BLaER1 treated with 17β-estradiol and CSF1 and Interleukin-3, amounts not matched to agents 10 nM and 100 nM (cell line): Measurements from ENCODE around the gene SIRT2.

Experiments used
- H3K27ac ChIP-seq, 11 experiments: shearing (Covaris generic); formaldehyde crosslinking; 2 replicates each; pipeline ENCODE4 v1.8.1; 2022
- H3K27me3 ChIP-seq, 11 experiments: shearing (Covaris generic); formaldehyde crosslinking; 2 replicates each; pipeline ENCODE4 v1.8.1; 2022
- H3K36me3 ChIP-seq, 11 experiments: shearing (Covaris generic); formaldehyde crosslinking; 2 replicates each; pipeline ENCODE4 v1.8.1; 2022
- H3K4me1 ChIP-seq, 10 experiments: shearing (Covaris generic); formaldehyde crosslinking; 2 replicates each; pipeline ENCODE4 v1.8.1; 2022
- H3K4me2 ChIP-seq, 11 experiments: shearing (Covaris generic); formaldehyde crosslinking; 2 replicates each; pipeline ENCODE4 v1.8.1; 2022
- H3K4me3 ChIP-seq, 10 experiments: shearing (Covaris generic); formaldehyde crosslinking; 2 replicates each; pipeline ENCODE4 v1.8.1; 2022
- H3K9ac ChIP-seq, 11 experiments: shearing (Covaris generic); formaldehyde crosslinking; 2 replicates each; pipeline ENCODE4 v1.8.1; 2022
- H3K9me3 ChIP-seq, 11 experiments: shearing (Covaris generic); formaldehyde crosslinking; replicated peaks in 1 of 11; 2 replicates each; pipeline ENCODE4 v1.8.1; 2022
- H4K20me1 ChIP-seq, 11 experiments: shearing (Covaris generic); formaldehyde crosslinking; 2 replicates each; pipeline ENCODE4 v1.8.1; 2022
- Cebpa-rat ChIP-seq, 11 experiments: shearing (Covaris generic); IDR thresholded peaks; 2 replicates each; pipeline ENCODE4 v1.8.1; 2022

The SIRT2 gene

DNA sequence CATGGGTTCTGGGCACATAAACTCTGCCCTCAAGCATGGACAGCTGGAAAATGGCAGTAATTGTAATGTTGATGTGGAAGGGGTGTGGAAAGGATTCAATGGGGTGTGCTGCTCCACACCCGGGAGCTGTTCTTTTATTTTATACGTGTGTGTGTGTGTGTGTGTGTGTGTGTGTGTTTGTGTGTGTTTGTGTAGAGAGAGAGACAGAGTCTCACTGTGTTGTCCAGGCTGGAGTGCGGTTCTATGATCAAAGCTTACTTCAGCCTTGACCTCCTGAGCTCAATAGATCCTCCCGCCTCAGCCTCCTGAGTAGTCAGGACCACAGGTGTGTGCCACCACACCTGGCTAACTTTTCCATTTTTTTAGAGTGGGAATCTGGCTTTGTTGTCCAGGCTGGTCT, 34.1 kb upstream of the SIRT2 start:
- Histone ChIP-seq H3K36me3 (peaks cover 32 to 44% (median 38%) of the 10 kb centered on the region in 11 experiments), H3K4me2 (0 out of 22 replicates have a peak overlapping the region, but pooled peaks of 1 of the 11 experiments have one; percentile 97), H3K4me3 (no peak overlapping the region), H4K20me1 (peaks cover 0 to 41% (median 7%) of the 10 kb centered on the region in 11 experiments; a peak in 10 of 22 replicates), H3K27ac (no peak overlapping the region), H3K9me3 (peaks cover 17 to 40% (median 33%) of the 10 kb centered on the region in 11 experiments), H3K9ac (no peak overlapping the region), H3K27me3 (no peaks in the 10 kb centered on the region), H3K4me1 (peaks cover 26 to 36% (median 30%) of the 10 kb centered on the region in 10 experiments)
- TF ChIP-seq Cebpa-rat (IDR thresholded peaks at IDR 0.05) = no peak

DNA sequence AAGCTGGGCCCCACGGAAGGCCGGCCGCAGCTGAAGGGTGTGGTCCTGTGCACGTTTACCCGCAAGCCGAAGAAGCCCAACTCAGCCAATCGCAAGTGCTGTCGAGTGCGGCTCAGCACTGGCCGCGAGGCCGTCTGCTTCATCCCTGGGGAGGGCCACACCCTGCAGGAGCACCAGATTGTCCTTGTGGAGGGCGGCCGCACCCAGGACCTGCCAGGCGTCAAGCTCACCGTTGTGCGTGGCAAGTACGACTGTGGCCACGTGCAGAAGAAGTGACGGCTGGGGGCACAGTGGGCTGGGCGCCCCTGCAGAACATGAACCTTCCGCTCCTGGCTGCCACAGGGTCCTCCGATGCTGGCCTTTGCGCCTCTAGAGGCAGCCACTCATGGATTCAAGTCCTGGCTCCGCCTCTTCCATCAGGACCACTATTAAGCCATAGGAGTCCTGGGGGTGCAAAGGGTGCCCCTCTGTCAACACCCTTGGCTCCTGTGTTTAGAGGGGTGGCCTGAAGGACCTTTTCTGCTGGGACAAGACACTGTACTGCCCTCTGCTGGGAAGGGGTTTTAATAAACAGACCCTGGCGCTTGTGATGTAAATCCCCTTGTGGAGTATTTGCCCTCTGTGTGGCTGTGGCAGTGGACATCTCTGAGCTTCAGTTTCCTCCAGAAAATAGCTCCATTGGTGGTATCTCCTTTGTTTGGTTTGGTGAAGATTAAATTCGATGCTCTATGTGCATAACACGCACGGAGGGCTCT, 33.2 kb upstream of the SIRT2 start:
- no peak for TF ChIP-seq Cebpa-rat (IDR thresholded peaks at IDR 0.05)
- peak overlapping the region in 9 of 10 experiments; percentile 80 to 91 (median 87); a peak in 11 of 20 replicates for H3K4me3 ChIP-seq
- no peak overlapping the region for H3K27ac ChIP-seq
- H3K4me1 ChIP-seq = peaks cover 26 to 38% (median 30%) of the 10 kb centered on the region in 10 experiments
- H3K9me3 ChIP-seq = peaks cover 17 to 40% (median 33%) of the 10 kb centered on the region in 11 experiments
- peak overlapping the region; percentile 79 to 97 (median 94) for H3K4me2 ChIP-seq
- no peaks in the 10 kb centered on the region for H3K27me3 ChIP-seq
- H4K20me1 ChIP-seq = peaks cover 0 to 44% (median 7%) of the 10 kb centered on the region in 11 experiments; a peak in 10 of 22 replicates
- peak overlapping the region in 9 of 11 experiments; percentile 84 to 89 (median 87); a peak in 10 of 22 replicates for H3K9ac ChIP-seq
- H3K36me3 ChIP-seq = peaks cover 32 to 54% (median 45%) of the 10 kb centered on the region in 11 experiments

DNA sequence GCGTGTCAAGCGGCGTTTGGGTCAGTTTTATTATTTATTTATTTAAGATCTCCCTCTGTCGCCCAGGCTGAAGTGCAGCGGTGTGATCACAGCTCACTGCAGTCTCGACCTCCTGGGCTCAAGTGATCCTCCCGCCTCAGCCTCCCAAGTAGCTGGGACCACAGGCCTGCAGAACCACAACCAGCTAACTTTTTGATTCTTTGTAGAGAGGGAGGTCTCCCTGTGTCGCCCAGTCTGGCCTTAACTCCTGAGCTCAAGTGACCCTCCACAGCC, 32.0 kb upstream of the SIRT2 start:
- peaks cover 32 to 63% (median 50%) of the 10 kb centered on the region in 11 experiments for H3K36me3 ChIP-seq
- H3K4me2 ChIP-seq = peak overlapping the region; percentile 79 to 97 (median 94)
- no peaks in the 10 kb centered on the region for H3K27me3 ChIP-seq
- peak overlapping the region; percentile 80 to 91 (median 86) for H3K4me3 ChIP-seq
- peak overlapping the region; percentile 84 to 92 (median 88) for H3K9ac ChIP-seq
- no peak for TF ChIP-seq Cebpa-rat (IDR thresholded peaks at IDR 0.05)
- H3K9me3 ChIP-seq = peaks cover 17 to 40% (median 33%) of the 10 kb centered on the region in 11 experiments
- H4K20me1 ChIP-seq = peaks cover 0 to 46% (median 7%) of the 10 kb centered on the region in 11 experiments; a peak in 10 of 22 replicates
- H3K4me1 ChIP-seq = peaks cover 26 to 38% (median 30%) of the 10 kb centered on the region in 10 experiments
- H3K27ac ChIP-seq = peak overlapping the region; percentile 70 to 92 (median 89); a peak in 21 of 22 replicates

DNA sequence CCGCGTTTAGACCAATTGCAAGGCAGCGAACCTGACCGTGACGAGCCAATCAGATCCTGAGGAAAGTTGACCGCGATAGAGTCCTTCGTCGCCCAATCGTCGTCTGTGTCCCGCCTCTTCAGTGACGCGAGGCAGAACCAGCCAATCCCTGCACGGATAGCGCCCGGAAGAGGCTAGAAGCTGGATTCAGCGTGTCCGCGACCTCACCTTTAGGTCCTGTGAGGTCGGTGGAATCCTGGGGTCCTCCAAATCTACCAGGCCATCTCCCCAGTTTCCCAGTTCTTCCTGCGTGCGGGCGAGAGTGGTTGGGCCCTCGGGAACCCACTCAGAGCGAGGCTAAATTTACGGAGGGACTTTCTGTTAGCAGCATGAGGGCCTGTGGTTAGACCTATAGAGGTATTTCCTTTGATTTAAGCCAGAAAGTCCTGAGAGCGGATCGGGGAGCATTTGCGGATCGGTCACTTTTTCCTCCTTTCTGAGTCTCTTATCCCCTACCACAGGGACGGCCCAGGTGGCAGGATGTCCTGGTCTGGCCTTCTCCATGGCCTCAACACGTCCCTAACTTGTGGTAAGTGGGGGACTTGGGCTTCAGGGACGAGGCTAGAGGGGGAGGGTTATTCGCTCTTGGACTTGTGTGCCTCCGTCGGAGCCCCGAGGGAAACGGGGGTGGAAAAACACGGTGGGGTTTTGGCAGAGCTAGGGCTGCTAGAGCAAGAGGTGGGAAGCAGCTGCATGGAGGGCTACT, 31.5 kb upstream of the SIRT2 start, which contains the start of gene MRPS12:
Gene MRPS12, plus strand, starts transcription at position 169 of the 745 bp plus-strand sequence. Its CDS starts 351 bp downstream, at position 520.
- TF ChIP-seq Cebpa-rat (IDR thresholded peaks at IDR 0.05) = no peak
- H3K4me1 ChIP-seq = peaks cover 26 to 38% (median 30%) of the 10 kb centered on the region in 10 experiments
- H3K9ac ChIP-seq = peak within 1 kb of the TSS; percentile 84 to 92 (median 88)
- peaks cover 17 to 39% (median 33%) of the 10 kb centered on the region in 11 experiments for H3K9me3 ChIP-seq
- peak within 1 kb of the TSS; percentile 79 to 97 (median 94) for H3K4me2 ChIP-seq
- H3K36me3 ChIP-seq = peaks cover 37 to 67% (median 55%) of the 10 kb centered on the region in 11 experiments
- H3K27me3 ChIP-seq = no peaks in the 10 kb centered on the region
- peak within 1 kb of the TSS; percentile 70 to 92 (median 89) for H3K27ac ChIP-seq
- H3K4me3 ChIP-seq = peak within 1 kb of the TSS; percentile 80 to 91 (median 86)
- peaks cover 0 to 51% (median 7%) of the 10 kb centered on the region in 11 experiments; a peak in 10 of 22 replicates for H4K20me1 ChIP-seq

DNA sequence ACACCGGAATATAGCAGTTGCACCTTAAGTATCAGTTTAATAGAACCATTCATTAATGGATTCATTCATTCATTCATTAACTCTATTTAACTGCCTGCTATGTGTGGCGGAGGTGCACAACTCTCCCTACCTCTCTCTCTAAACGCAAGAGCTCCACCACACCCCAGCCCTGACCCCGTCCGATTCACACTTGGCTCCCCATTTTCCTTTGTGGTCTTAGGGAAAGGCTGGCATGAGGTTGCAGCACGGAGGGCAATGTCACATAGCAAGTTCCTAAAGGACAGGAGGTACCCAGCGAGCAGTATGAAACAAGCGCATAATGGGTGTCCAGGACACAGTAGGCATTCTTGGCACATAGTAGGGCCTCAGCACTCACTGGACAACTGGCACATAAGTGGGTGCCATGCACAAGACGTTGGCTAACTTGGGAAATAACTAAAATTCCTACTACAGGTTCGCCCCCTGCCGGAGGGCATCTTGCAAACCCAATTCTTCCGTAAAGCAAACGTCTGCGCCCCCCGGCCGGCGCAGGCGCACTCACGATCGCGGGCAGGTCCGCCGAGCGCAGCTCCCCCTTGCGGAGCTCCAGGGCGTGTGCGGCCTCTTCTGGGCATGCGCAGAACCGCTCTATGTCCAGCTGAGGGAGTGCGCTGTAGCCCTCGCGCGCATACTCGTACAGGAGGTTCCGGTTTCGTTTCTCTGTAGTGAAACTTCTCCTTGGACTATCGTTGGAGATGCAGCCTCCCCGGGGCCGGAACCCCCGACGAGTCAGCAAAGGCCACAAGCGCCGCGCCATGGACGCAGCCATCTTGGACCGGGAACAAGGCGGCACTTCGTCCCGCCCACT, 30.7 kb upstream of the SIRT2 start, which contains the start of gene SARS2:
Gene SARS2, minus strand, starts transcription at position 835 of the 847 bp plus-strand sequence. Its CDS starts 27 bp downstream, at position 808.
- TF ChIP-seq Cebpa-rat (IDR thresholded peaks at IDR 0.05) = no peak
- Histone ChIP-seq H3K4me2 (peak within 1 kb of the TSS; percentile 79 to 97 (median 94)), H3K9ac (peak within 1 kb of the TSS; percentile 84 to 92 (median 88)), H3K27ac (peak within 1 kb of the TSS; percentile 70 to 92 (median 89)), H3K36me3 (peaks cover 39 to 69% (median 57%) of the 10 kb centered on the region in 11 experiments), H3K27me3 (no peaks in the 10 kb centered on the region), H3K4me3 (peak within 1 kb of the TSS; percentile 80 to 91 (median 86)), H3K9me3 (peaks cover 12 to 31% (median 25%) of the 10 kb centered on the region in 11 experiments), H3K4me1 (peaks cover 26 to 38% (median 30%) of the 10 kb centered on the region in 10 experiments), H4K20me1 (peaks cover 0 to 51% (median 7%) of the 10 kb centered on the region in 11 experiments; a peak in 10 of 22 replicates)

DNA sequence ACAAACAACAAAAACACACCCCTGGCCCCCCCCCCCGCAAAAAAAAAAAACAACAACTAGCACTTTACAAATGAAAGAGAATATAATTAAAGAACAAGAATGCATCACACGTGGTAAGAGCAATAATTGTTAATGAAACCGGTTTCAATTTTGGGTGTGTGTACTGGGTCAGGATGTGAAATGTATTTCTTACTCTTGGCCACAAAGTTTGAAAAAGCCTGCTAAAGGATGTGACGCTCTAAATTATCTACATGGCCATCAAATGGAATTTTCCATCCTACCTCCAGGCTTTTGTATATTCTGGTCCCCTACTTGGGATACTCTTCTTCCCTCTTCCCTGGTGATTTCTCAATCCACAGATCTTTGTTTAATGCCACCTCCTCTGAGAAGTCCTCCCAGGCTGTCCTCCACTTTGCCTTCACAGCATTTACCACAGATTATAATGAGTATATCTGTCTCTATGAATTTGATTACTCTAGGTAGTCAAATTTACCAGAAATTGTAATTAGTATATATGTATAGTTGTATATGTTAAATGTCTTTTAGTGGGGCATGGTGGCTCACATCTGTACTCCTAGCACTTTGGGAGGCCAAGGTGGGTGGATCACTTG, 29.1 kb upstream of the SIRT2 start:
- Histone ChIP-seq H3K27ac (no peak overlapping the region), H3K27me3 (no peaks in the 10 kb centered on the region), H3K4me2 (peak overlapping the region in 8 of 11 experiments; percentile 82 to 91 (median 86); a peak in 7 of 22 replicates), H3K9me3 (peaks cover 0 to 14% (median 8%) of the 10 kb centered on the region in 11 experiments; a peak in 14 of 22 replicates), H4K20me1 (peaks cover 0 to 48% (median 7%) of the 10 kb centered on the region in 11 experiments; a peak in 10 of 22 replicates), H3K36me3 (peaks cover 41 to 69% (median 57%) of the 10 kb centered on the region in 11 experiments), H3K4me1 (peaks cover 26 to 38% (median 30%) of the 10 kb centered on the region in 10 experiments), H3K9ac (peak overlapping the region in 6 of 11 experiments; percentile 34 to 92 (median 88); a peak in 3 of 22 replicates), H3K4me3 (no peak overlapping the region)
- TF ChIP-seq Cebpa-rat (IDR thresholded peaks at IDR 0.05) = no peak

DNA sequence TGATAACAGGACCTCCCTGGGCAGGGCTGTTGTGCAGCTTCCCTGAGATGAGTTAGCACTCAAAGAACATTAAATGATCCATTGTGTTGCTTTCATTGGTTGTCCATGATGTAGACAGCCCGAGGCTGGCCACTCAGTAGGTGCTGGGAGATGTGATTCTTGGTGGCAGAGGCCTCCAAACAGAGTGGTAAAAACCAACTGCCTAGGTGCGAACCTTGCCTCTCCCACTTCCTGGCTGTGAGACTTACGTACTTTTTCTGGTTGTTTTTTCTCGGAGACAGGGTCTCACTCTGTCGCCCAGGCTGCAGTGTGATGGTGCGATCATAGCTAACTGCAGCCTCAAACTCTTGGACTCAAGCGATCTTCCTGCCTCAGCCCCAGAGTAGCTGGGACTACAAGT, 25.0 kb upstream of the SIRT2 start:
- no peak overlapping the region for H3K4me2 ChIP-seq
- H3K9me3 ChIP-seq = no peaks in the 10 kb centered on the region
- peaks cover 0 to 18% (median 0%) of the 10 kb centered on the region in 11 experiments; a peak in 2 of 22 replicates for H4K20me1 ChIP-seq
- no peaks in the 10 kb centered on the region for H3K27me3 ChIP-seq
- no peak overlapping the region for H3K27ac ChIP-seq
- H3K36me3 ChIP-seq = peaks cover 39 to 75% (median 60%) of the 10 kb centered on the region in 11 experiments
- TF ChIP-seq Cebpa-rat (IDR thresholded peaks at IDR 0.05) = no peak
- H3K4me3 ChIP-seq = no peak overlapping the region
- no peak overlapping the region for H3K9ac ChIP-seq
- H3K4me1 ChIP-seq = peaks cover 9 to 26% (median 15%) of the 10 kb centered on the region in 10 experiments
